C4-2B (cell line): ENCODE measurements around the gene INTS15.

Source experiments
- H3K27ac ChIP-seq: fragments of 450-650 bp; 2 replicates; pipeline ENCODE4 v1.5.1; 2017
- CTCF ChIP-seq: fragments of 450-650 bp; conservative IDR thresholded peaks from 2 replicates; pipeline ENCODE4 v1.5.1; 2017; ENCODE audit warnings: mild to moderate bottlenecking
- ZFX ChIP-seq: fragments of 450-650 bp; IDR thresholded peaks from 2 replicates; pipeline ENCODE4 v1.6.1; 2017

INTS15 gene

GRCh38 chr7:6553448-6554044 lies 36.3 kb upstream of the INTS15 start:
- H3K27ac ChIP-seq, result no peak overlapping the region
- TF ChIP-seq ZFX, result no peak
- TF ChIP-seq CTCF, result no peak; the same call in 1 of the 2 replicates

- H3K27ac ChIP-seq, result no peak overlapping the region
- TF ChIP-seq ZFX (no peak), CTCF (no peak)
These were observed 35.0 kb upstream of the INTS15 start for GRCh38 chr7:6554848-6555247.

GRCh38 chr7:6556196-6556595 lies 33.6 kb upstream of the INTS15 start:
- no peak overlapping the region for H3K27ac ChIP-seq
- TF ChIP-seq ZFX (no peak), CTCF (peak; percentile 52; the same call in 1 of the 2 replicates)

GRCh38 chr7:6558837-6559236 lies 31.0 kb upstream of the INTS15 start:
- TF ChIP-seq ZFX (no peak), CTCF (no peak; the same call in 1 of the 2 replicates)
- no peak overlapping the region for H3K27ac ChIP-seq

- TF ChIP-seq CTCF, result no peak
- TF ChIP-seq ZFX, result no peak
- no peak overlapping the region for H3K27ac ChIP-seq
These were observed 29.9 kb upstream of the INTS15 start for GRCh38 chr7:6559896-6560295.

- H3K27ac ChIP-seq, result no peak overlapping the region
- TF ChIP-seq CTCF, result no peak
These were observed 27.7 kb upstream of the INTS15 start for GRCh38 chr7:6562106-6562505.

GRCh38 chr7:6563936-6564770 lies 25.7 kb upstream of the INTS15 start:
- no peak for TF ChIP-seq CTCF
- no peak for TF ChIP-seq ZFX
- no peak overlapping the region for H3K27ac ChIP-seq
